ENCODE data around the gene SFTA2. TPM values are rescaled to one million over a fixed set of nuclear protein-coding genes. Genes with fewer than 3 reads are reported as not detected.

The SFTA2 gene
- polyA plus RNA-seq, 1 donor, result 0.70 TPM

GRCh38 chr6:30963641-30964040 is 31.7 kb upstream of the SFTA2 start:
- Histone ChIP-seq H3K36me3 (ENCODE audit: control insufficient read depth, insufficient read depth, low read length) (no peaks in the 10 kb centered on the region), H3K27ac (ENCODE audit: low read length) (no peak overlapping the region), H3K27me3 (ENCODE audit: control insufficient read depth, insufficient read depth, low read length) (peaks cover 22% of the 10 kb centered on the region), H3K4me1 (ENCODE audit: control insufficient read depth, insufficient read depth, low read length) (no peaks in the 10 kb centered on the region), H3K4me3 (ENCODE audit: low read length) (no peak overlapping the region), H3K9me3 (ENCODE audit: control insufficient read depth, low read depth, low read length) (no peaks in the 10 kb centered on the region)
- no peak for DNase-seq
- no CpG with 5 or more reads among the region's 6 CpGs for WGBS (ENCODE audit: insufficient coverage, low lambda C conversion rate)

DNA sequence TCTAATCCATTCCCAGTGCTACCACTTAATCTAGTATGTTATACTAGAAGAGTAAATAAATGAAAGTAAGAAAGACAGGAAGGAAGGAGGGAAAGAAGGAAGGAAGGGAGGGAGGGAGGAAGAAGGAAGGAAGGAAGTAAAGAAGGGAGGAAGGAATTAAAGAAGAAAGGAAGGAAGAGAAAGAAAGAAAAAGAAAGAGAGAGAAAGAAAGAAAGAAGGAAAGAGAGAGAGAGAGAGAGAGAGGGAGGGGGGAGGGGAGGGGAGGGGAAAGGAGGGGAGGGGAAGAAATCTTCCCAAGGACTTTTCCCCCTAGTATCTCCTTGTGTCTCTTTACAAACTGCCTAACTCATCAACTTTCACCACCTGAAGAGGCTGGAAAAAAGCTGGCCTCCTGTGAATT is 30.7 kb upstream of the SFTA2 start:
- Histone ChIP-seq H3K4me3 (ENCODE audit: low read length) (no peak overlapping the region), H3K27ac (ENCODE audit: low read length) (no peak overlapping the region), H3K27me3 (ENCODE audit: control insufficient read depth, insufficient read depth, low read length) (peaks cover 25% of the 10 kb centered on the region), H3K9me3 (ENCODE audit: control insufficient read depth, low read depth, low read length) (no peaks in the 10 kb centered on the region), H3K36me3 (ENCODE audit: control insufficient read depth, insufficient read depth, low read length) (no peaks in the 10 kb centered on the region), H3K4me1 (ENCODE audit: control insufficient read depth, insufficient read depth, low read length) (no peaks in the 10 kb centered on the region)
- DNase-seq, result no peak

DNA sequence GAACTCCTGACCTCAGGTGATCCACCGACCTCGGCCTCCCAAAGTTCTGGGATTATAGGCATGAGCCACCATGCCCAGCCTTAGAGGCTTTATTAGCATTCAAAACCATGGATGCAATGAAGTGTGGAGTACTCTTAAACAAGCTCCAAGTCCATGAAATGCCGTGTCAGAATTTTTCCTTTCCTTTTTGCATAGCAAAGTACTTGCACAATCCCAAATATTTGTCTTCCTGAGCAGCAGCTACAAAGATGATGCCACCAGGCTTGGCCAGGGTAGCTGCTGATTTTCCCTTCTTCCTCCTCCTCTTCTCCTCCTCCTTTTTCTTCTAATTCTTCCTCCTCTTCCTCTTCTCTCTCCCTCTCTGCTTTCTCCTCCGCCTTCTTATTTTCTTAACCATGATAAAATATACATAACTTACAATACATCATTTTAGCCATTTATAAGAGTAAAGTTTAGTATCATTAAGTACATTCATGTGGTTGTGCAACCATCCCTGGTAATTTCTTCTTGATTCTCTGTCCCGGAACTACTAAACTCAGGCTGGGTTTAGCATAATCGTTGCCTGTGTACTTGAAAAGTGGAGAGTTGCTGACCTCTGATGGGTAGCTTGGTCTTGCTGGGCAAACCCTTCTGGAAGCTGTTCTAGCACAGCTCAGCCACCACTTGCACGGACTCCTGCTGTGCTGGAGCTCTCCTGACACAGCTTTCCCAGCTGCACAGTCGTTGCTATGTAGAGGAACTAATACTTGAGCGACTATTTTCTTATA is 29.1 kb upstream of the SFTA2 start:
- 89% methylated on average over 1 of the region's 9 CpGs for WGBS (ENCODE audit: insufficient coverage, low lambda C conversion rate)
- DNase-seq, result no peak
- Histone ChIP-seq H3K27me3 (ENCODE audit: control insufficient read depth, insufficient read depth, low read length) (peaks cover 31% of the 10 kb centered on the region), H3K4me1 (ENCODE audit: control insufficient read depth, insufficient read depth, low read length) (peaks cover 4% of the 10 kb centered on the region), H3K36me3 (ENCODE audit: control insufficient read depth, insufficient read depth, low read length) (no peaks in the 10 kb centered on the region), H3K9me3 (ENCODE audit: control insufficient read depth, low read depth, low read length) (no peaks in the 10 kb centered on the region), H3K27ac (ENCODE audit: low read length) (no peak overlapping the region), H3K4me3 (ENCODE audit: low read length) (no peak overlapping the region)

- WGBS (ENCODE audit: insufficient coverage, low lambda C conversion rate), result 80% methylated on average over 1 of the region's 2 CpGs
- no peak for DNase-seq
- peaks cover 11% of the 10 kb centered on the region for H3K4me1 ChIP-seq (ENCODE audit: control insufficient read depth, insufficient read depth, low read length)
- no peak overlapping the region for H3K4me3 ChIP-seq (ENCODE audit: low read length)
- H3K27ac ChIP-seq (ENCODE audit: low read length), result no peak overlapping the region
- no peaks in the 10 kb centered on the region for H3K9me3 ChIP-seq (ENCODE audit: control insufficient read depth, low read depth, low read length)
- H3K27me3 ChIP-seq (ENCODE audit: control insufficient read depth, insufficient read depth, low read length), result peaks cover 39% of the 10 kb centered on the region
- no peaks in the 10 kb centered on the region for H3K36me3 ChIP-seq (ENCODE audit: control insufficient read depth, insufficient read depth, low read length)
These were observed 25.7 kb upstream of the SFTA2 start for GRCh38 chr6:30957716-30958115.

GRCh38 chr6:30955367-30956042 is 23.5 kb upstream of the SFTA2 start:
- peaks cover 11% of the 10 kb centered on the region for H3K4me1 ChIP-seq (ENCODE audit: control insufficient read depth, insufficient read depth, low read length)
- DNase-seq, result peak; percentile 75 to 91
- no peaks in the 10 kb centered on the region for H3K36me3 ChIP-seq (ENCODE audit: control insufficient read depth, insufficient read depth, low read length)
- peaks cover 42% of the 10 kb centered on the region for H3K27me3 ChIP-seq (ENCODE audit: control insufficient read depth, insufficient read depth, low read length)
- H3K4me3 ChIP-seq (ENCODE audit: low read length), result peak overlapping the region; percentile 52
- no peaks in the 10 kb centered on the region for H3K9me3 ChIP-seq (ENCODE audit: control insufficient read depth, low read depth, low read length)
- H3K27ac ChIP-seq (ENCODE audit: low read length), result no peak overlapping the region
- no CpG with 5 or more reads among the region's 46 CpGs for WGBS (ENCODE audit: insufficient coverage, low lambda C conversion rate)

- H3K27ac ChIP-seq (ENCODE audit: low read length), result no peak overlapping the region
- peak overlapping the region; percentile 52 for H3K4me3 ChIP-seq (ENCODE audit: low read length)
- peaks cover 39% of the 10 kb centered on the region for H3K27me3 ChIP-seq (ENCODE audit: control insufficient read depth, insufficient read depth, low read length)
These were observed 22.8 kb upstream of the SFTA2 start for GRCh38 chr6:30954631-30955366.

GRCh38 chr6:30951907-30952469 is 20.0 kb upstream of the SFTA2 start:
- WGBS (ENCODE audit: insufficient coverage, low lambda C conversion rate), result no CpG with 5 or more reads among the region's 5 CpGs
- no peak overlapping the region for H3K27ac ChIP-seq (ENCODE audit: low read length)
- H3K9me3 ChIP-seq (ENCODE audit: control insufficient read depth, low read depth, low read length), result no peaks in the 10 kb centered on the region
- no peak for DNase-seq
- peaks cover 39% of the 10 kb centered on the region for H3K27me3 ChIP-seq (ENCODE audit: control insufficient read depth, insufficient read depth, low read length)
- peaks cover 11% of the 10 kb centered on the region for H3K4me1 ChIP-seq (ENCODE audit: control insufficient read depth, insufficient read depth, low read length)
- H3K36me3 ChIP-seq (ENCODE audit: control insufficient read depth, insufficient read depth, low read length), result no peaks in the 10 kb centered on the region
- no peak overlapping the region for H3K4me3 ChIP-seq (ENCODE audit: low read length)

More at GRCh38 chr6:30954631-30955366, 22.8 kb upstream of the SFTA2 start:
- 100% methylated on average over 1 of the region's 9 CpGs for WGBS (ENCODE audit: insufficient coverage, low lambda C conversion rate)
- Histone ChIP-seq H3K36me3 (ENCODE audit: control insufficient read depth, insufficient read depth, low read length) (no peaks in the 10 kb centered on the region), H3K9me3 (ENCODE audit: control insufficient read depth, low read depth, low read length) (no peaks in the 10 kb centered on the region), H3K4me1 (ENCODE audit: control insufficient read depth, insufficient read depth, low read length) (peaks cover 11% of the 10 kb centered on the region)
- peak in 1 of 2 donors; percentile 16 for DNase-seq

DNA sequence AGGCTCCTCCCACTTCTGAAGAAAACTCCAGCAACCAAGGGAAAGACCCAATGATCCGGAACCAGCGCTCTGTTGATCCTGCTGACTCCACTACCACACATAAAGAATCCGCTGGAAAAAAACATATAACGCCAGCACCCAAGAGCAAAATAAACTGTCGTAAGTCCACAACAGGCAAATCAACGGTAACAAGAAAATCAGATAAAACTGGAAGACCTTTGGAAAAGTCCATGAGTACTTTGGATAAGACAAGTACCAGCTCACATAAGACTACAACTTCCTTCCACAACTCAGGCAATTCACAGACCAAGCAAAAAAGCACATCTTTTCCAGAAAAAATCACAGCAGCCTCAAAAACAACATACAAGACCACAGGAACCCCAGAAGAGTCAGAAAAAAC is 16.8 kb upstream of the SFTA2 start:
- H3K27me3 ChIP-seq (ENCODE audit: control insufficient read depth, insufficient read depth, low read length), result peaks cover 26% of the 10 kb centered on the region
- no peaks in the 10 kb centered on the region for H3K9me3 ChIP-seq (ENCODE audit: control insufficient read depth, low read depth, low read length)
- WGBS (ENCODE audit: insufficient coverage, low lambda C conversion rate), result no CpG with 5 or more reads among the region's 6 CpGs
- no peak overlapping the region for H3K27ac ChIP-seq (ENCODE audit: low read length)
- no peaks in the 10 kb centered on the region for H3K36me3 ChIP-seq (ENCODE audit: control insufficient read depth, insufficient read depth, low read length)
- H3K4me1 ChIP-seq (ENCODE audit: control insufficient read depth, insufficient read depth, low read length), result no peaks in the 10 kb centered on the region
- H3K4me3 ChIP-seq (ENCODE audit: low read length), result no peak overlapping the region
- DNase-seq, result peak; percentile 33 to 62

DNA sequence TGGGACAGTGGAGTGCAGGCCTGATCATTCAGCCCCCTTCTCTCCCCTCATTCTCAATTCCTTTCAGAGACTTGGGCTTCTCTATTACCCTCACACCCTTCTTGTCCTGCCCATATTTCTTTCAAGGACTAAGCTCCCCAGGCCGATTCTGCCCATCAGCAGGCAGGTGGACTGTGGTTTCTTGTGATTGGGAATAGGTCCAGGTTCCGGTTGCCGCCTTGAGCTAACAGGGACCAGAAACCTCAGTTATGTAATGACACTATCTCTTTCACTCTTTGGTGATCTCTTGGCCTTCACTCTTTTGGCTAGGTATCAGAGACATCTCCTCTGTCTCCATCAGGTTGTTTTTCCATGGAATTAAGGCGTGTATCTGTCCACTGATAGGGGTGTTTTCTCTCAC is 15.3 kb upstream of the SFTA2 start:
- Histone ChIP-seq H3K27ac (ENCODE audit: low read length) (no peak overlapping the region), H3K36me3 (ENCODE audit: control insufficient read depth, insufficient read depth, low read length) (no peaks in the 10 kb centered on the region), H3K4me3 (ENCODE audit: low read length) (no peak overlapping the region), H3K27me3 (ENCODE audit: control insufficient read depth, insufficient read depth, low read length) (peaks cover 22% of the 10 kb centered on the region), H3K4me1 (ENCODE audit: control insufficient read depth, insufficient read depth, low read length) (peaks cover 9% of the 10 kb centered on the region), H3K9me3 (ENCODE audit: control insufficient read depth, low read depth, low read length) (no peaks in the 10 kb centered on the region)
- 40% methylated on average over 1 of the region's 4 CpGs for WGBS (ENCODE audit: insufficient coverage, low lambda C conversion rate)
- no peak for DNase-seq

- Histone ChIP-seq H3K4me1 (ENCODE audit: control insufficient read depth, insufficient read depth, low read length) (peaks cover 13% of the 10 kb centered on the region), H3K9me3 (ENCODE audit: control insufficient read depth, low read depth, low read length) (no peaks in the 10 kb centered on the region), H3K27me3 (ENCODE audit: control insufficient read depth, insufficient read depth, low read length) (peaks cover 14% of the 10 kb centered on the region), H3K27ac (ENCODE audit: low read length) (no peak overlapping the region), H3K4me3 (ENCODE audit: low read length) (no peak overlapping the region), H3K36me3 (ENCODE audit: control insufficient read depth, insufficient read depth, low read length) (no peaks in the 10 kb centered on the region)
- no CpG with 5 or more reads among the region's 5 CpGs for WGBS (ENCODE audit: insufficient coverage, low lambda C conversion rate)
- DNase-seq, result no peak
These were observed 13.3 kb upstream of the SFTA2 start for GRCh38 chr6:30945281-30945680.

All from large intestine (tissue), 3 donors.